HEK293 (cell line): ENCODE data around the gene CDC42EP5.

Experiments used
- BCL11B ChIP-seq: fragments of 450-650 bp; formaldehyde crosslinking; IDR thresholded peaks from 2 replicates; pipeline ENCODE4 v1.5.1; 2016; ENCODE audit warnings: low read depth, missing biosample characterization, missing genetic modification characterization
- GLIS1 ChIP-seq: fragments of 450-650 bp; formaldehyde crosslinking; IDR thresholded peaks from 2 replicates; pipeline ENCODE4 v1.5.1; 2016; ENCODE audit warnings: missing biosample characterization, missing genetic modification characterization
- HIC1 ChIP-seq: fragments of 450-650 bp; formaldehyde crosslinking; IDR thresholded peaks from 2 replicates; pipeline ENCODE4 v1.5.1; 2016; ENCODE audit warnings: missing biosample characterization, missing genetic modification characterization
- SCRT2 ChIP-seq: fragments of 450-650 bp; formaldehyde crosslinking; IDR thresholded peaks from 2 replicates; pipeline ENCODE4 v1.5.1; 2016; ENCODE audit warnings: missing biosample characterization, missing genetic modification characterization
- ZBTB20 ChIP-seq: fragments of 450-650 bp; formaldehyde crosslinking; IDR thresholded peaks from 2 replicates; pipeline ENCODE4 v1.5.1; 2016; ENCODE audit warnings: missing biosample characterization, missing genetic modification characterization
- ZBTB21 ChIP-seq: fragments of 450-650 bp; formaldehyde crosslinking; IDR thresholded peaks from 2 replicates; pipeline ENCODE4 v1.5.1; 2017; ENCODE audit warnings: missing biosample characterization, missing genetic modification characterization
- ZBTB6 ChIP-seq: fragments of 450-650 bp; formaldehyde crosslinking; IDR thresholded peaks from 2 replicates; pipeline ENCODE4 v1.5.1; 2017; ENCODE audit warnings: missing biosample characterization, missing genetic modification characterization
- ZBTB7A ChIP-seq: fragments of 450-650 bp; formaldehyde crosslinking; IDR thresholded peaks from 2 replicates; pipeline ENCODE4 v1.5.1; 2016; ENCODE audit warnings: low read depth, missing biosample characterization, missing genetic modification characterization
- ZFP41 ChIP-seq: fragments of 450-650 bp; formaldehyde crosslinking; IDR thresholded peaks from 2 replicates; pipeline ENCODE4 v1.5.1; 2016; ENCODE audit warnings: missing biosample characterization, missing genetic modification characterization, borderline replicate concordance
- ZNF292 ChIP-seq: fragments of 450-650 bp; formaldehyde crosslinking; IDR thresholded peaks from 2 replicates; pipeline ENCODE4 v1.5.1; 2016; ENCODE audit warnings: low read depth, missing biosample characterization, missing genetic modification characterization, borderline replicate concordance
- ZNF354C ChIP-seq: fragments of 450-650 bp; formaldehyde crosslinking; IDR thresholded peaks from 2 replicates; pipeline ENCODE4 v1.5.1; 2016; ENCODE audit warnings: missing biosample characterization, missing genetic modification characterization, low read depth, borderline replicate concordance
- ZNF501 ChIP-seq: fragments of 450-650 bp; formaldehyde crosslinking; IDR thresholded peaks from 2 replicates; pipeline ENCODE4 v1.5.1; 2016; ENCODE audit warnings: missing biosample characterization, missing genetic modification characterization
- ZNF600 ChIP-seq: fragments of 450-650 bp; formaldehyde crosslinking; IDR thresholded peaks from 2 replicates; pipeline ENCODE4 v1.5.1; 2016; ENCODE audit warnings: missing biosample characterization, missing genetic modification characterization
- ZNF610 ChIP-seq: fragments of 450-650 bp; formaldehyde crosslinking; IDR thresholded peaks from 2 replicates; pipeline ENCODE4 v1.5.1; 2016; ENCODE audit warnings: missing biosample characterization, missing genetic modification characterization, borderline replicate concordance
- TF ChIP-seq, protein P1 (sequence below): fragments of 450-650 bp; formaldehyde crosslinking; IDR thresholded peaks from 2 replicates; pipeline ENCODE4 v1.5.1; 2017; ENCODE audit warnings: missing biosample characterization, missing genetic modification characterization
- TF ChIP-seq, protein P2 (sequence below): fragments of 450-650 bp; IDR thresholded peaks from 2 replicates; pipeline ENCODE4 v1.5.1; 2018; ENCODE audit warnings: missing biosample characterization, missing genetic modification characterization
- TF ChIP-seq, protein P3 (sequence below): sonication (generic); formaldehyde crosslinking; IDR thresholded peaks from 2 replicates; pipeline ENCODE4 v1.8.1; 2022; ENCODE audit warnings: mild to moderate bottlenecking, moderate library complexity, missing genetic modification reagents
- TF ChIP-seq, protein P4 (sequence below): fragments of 450-650 bp; IDR thresholded peaks from 2 replicates; pipeline ENCODE4 v1.5.1; 2018; ENCODE audit warnings: missing biosample characterization, mild to moderate bottlenecking, missing genetic modification characterization

CDC42EP5 gene

DNA sequence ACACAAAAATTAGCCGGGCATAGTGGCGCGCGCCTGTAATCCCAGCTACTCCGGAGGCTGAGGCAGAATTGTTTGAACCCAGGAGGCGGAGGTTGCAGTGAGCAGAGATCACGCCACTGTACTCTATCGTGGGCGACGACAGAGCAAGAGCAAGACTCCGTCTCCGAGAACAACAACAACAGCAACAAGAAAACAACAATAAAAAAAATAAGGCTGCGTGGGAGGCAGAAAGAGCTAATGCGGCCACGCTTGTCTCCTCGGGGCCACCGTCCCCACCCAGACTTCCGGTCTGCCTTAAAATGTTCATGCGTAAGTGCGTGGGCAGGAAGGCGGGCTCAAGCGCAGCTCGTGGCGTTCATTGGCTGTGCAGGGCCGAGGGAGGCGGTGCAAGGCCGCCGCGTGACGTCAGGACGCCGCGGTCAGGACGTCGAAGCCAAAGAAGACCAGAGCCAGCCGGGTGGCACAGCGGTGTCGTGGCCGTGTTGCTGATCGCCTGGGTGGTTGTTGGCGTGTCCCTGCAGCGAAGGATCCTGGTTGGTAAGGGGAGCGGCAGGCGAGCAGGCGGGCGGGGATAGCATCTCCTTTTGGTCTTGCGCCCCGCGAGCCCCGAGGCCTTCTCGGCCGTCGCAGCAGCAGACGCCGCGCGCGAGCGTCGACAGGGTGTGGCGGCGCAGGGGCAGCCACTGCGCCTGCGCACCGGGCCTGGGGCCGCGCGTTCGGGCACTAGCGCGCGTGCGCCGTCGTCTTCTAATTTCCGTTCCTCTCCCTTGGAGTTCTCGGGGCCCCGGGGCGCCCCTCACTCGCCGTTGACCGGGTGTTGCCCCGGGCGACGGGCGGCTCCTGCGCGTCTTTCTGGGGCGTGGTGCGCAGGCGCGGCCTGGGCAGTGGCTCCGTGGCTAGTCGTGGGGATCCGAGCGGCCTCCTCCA lies 24.1 kb downstream of the CDC42EP5 start, which contains the start of gene LENG8 (continued):
- TF ChIP-seq ZNF354C (tag by site-specific recombination) (no peak), BCL11B (tag by site-specific recombination) (no peak), ZFP41 (tag by site-specific recombination) (no peak), GLIS1 (tag by site-specific recombination) (peak; percentile 25; the same call in 1 of the 2 replicates), ZNF501 (0 out of 2 replicates have a peak, but pooled peaks have one; percentile 79), HIC1 (tag by site-specific recombination) (peak; percentile 97), ZBTB20 (peak; percentile 82), ZNF600 (tag by site-specific recombination) (peak; percentile 48; the same call in 1 of the 2 replicates), SCRT2 (tag by site-specific recombination) (peak; percentile 43), ZNF610 (tag by site-specific recombination) (0 out of 2 replicates have a peak, but pooled peaks have one; percentile 12), ZNF292 (no peak), ZBTB6 (tag by site-specific recombination) (peak; percentile 9; the same call in 1 of the 2 replicates), ZBTB7A (tag by site-specific recombination) (no peak), ZBTB21 (tag by site-specific recombination) (peak; percentile 97)
- TF ChIP-seq, protein P1, sequence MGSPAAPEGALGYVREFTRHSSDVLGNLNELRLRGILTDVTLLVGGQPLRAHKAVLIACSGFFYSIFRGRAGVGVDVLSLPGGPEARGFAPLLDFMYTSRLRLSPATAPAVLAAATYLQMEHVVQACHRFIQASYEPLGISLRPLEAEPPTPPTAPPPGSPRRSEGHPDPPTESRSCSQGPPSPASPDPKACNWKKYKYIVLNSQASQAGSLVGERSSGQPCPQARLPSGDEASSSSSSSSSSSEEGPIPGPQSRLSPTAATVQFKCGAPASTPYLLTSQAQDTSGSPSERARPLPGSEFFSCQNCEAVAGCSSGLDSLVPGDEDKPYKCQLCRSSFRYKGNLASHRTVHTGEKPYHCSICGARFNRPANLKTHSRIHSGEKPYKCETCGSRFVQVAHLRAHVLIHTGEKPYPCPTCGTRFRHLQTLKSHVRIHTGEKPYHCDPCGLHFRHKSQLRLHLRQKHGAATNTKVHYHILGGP (tag by site-specific recombination), result no peak
- TF ChIP-seq, protein P2, sequence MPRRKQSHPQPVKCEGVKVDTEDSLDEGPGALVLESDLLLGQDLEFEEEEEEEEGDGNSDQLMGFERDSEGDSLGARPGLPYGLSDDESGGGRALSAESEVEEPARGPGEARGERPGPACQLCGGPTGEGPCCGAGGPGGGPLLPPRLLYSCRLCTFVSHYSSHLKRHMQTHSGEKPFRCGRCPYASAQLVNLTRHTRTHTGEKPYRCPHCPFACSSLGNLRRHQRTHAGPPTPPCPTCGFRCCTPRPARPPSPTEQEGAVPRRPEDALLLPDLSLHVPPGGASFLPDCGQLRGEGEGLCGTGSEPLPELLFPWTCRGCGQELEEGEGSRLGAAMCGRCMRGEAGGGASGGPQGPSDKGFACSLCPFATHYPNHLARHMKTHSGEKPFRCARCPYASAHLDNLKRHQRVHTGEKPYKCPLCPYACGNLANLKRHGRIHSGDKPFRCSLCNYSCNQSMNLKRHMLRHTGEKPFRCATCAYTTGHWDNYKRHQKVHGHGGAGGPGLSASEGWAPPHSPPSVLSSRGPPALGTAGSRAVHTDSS, result no peak
- TF ChIP-seq, protein P3, sequence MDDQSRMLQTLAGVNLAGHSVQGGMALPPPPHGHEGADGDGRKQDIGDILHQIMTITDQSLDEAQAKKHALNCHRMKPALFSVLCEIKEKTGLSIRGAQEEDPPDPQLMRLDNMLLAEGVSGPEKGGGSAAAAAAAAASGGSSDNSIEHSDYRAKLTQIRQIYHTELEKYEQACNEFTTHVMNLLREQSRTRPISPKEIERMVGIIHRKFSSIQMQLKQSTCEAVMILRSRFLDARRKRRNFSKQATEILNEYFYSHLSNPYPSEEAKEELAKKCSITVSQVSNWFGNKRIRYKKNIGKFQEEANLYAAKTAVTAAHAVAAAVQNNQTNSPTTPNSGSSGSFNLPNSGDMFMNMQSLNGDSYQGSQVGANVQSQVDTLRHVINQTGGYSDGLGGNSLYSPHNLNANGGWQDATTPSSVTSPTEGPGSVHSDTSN (CRISPR knock-in tag), result peak; percentile 91; the same call in 1 of the 2 replicates
- TF ChIP-seq, protein P4, sequence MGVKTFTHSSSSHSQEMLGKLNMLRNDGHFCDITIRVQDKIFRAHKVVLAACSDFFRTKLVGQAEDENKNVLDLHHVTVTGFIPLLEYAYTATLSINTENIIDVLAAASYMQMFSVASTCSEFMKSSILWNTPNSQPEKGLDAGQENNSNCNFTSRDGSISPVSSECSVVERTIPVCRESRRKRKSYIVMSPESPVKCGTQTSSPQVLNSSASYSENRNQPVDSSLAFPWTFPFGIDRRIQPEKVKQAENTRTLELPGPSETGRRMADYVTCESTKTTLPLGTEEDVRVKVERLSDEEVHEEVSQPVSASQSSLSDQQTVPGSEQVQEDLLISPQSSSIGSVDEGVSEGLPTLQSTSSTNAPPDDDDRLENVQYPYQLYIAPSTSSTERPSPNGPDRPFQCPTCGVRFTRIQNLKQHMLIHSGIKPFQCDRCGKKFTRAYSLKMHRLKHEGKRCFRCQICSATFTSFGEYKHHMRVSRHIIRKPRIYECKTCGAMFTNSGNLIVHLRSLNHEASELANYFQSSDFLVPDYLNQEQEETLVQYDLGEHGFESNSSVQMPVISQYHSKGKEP (tag by site-specific recombination), result peak; percentile 11; the same call in 1 of the 2 replicates
